Liver (tissue), 3 donors: ENCODE results near the gene JAKMIP3.

ENCODE experiments used
- ATF3 ChIP-seq: IDR thresholded peaks from 2 replicates; pipeline ENCODE4 v1.6.1; 2016; ENCODE audit warnings: antibody characterized with exemption
- CTCF ChIP-seq: fragments of 150-350 bp; IDR thresholded peaks from 2 replicates; pipeline ENCODE4 v1.5.1; 2017; ENCODE audit warnings: improper control_type of control experiment, low read depth, low read length; ENCODE audit not compliant: missing input control
- FOXA1 ChIP-seq: IDR thresholded peaks from 2 replicates; pipeline ENCODE4 v1.6.1; 2016; ENCODE audit warnings: antibody characterized with exemption
- GABPA ChIP-seq, 2 donors: IDR thresholded peaks in 1 of 2; conservative IDR thresholded peaks in 1 of 2; 2 replicates each; pipeline ENCODE4 v1.6.1; 2016; ENCODE audit warnings: antibody characterized with exemption in 2 of 2, mild to moderate bottlenecking in 1 of 2, moderate library complexity in 1 of 2
- JUND ChIP-seq, 2 donors: IDR thresholded peaks; 2 replicates each; pipeline ENCODE4 v1.6.1; 2016; ENCODE audit warnings: antibody characterized with exemption in 2 of 2
- REST ChIP-seq: IDR thresholded peaks from 2 replicates; pipeline ENCODE4 v1.6.1; 2016; ENCODE audit warnings: antibody characterized with exemption, mild to moderate bottlenecking
- SP1 ChIP-seq: IDR thresholded peaks from 2 replicates; pipeline ENCODE4 v1.6.1; 2018; ENCODE audit warnings: antibody characterized with exemption, mild to moderate bottlenecking
- donor health status: healthy.
- donor health status: healthy.

- no peak for TF ChIP-seq CTCF
- TF ChIP-seq SP1, result no peak
- TF ChIP-seq REST, result no peak
- no peak for TF ChIP-seq FOXA1
- TF ChIP-seq GABPA (IDR thresholded peaks at IDR 0.05 in 1 of 2, conservative IDR thresholded peaks at IDR 0.05 in 1 of 2), result no peak
- TF ChIP-seq JUND (IDR thresholded peaks at IDR 0.05), result no peak
- TF ChIP-seq ATF3, result no peak
Observed at GRCh38 chr10:132099389-132100090, 33.8 kb downstream of the JAKMIP3 start.
